Stimulated activated CD8-positive, alpha-beta memory T cell treated with anti-CD3 and anti-CD28 coated beads, Interleukin-12 subunit alpha, Interleukin-12 subunit beta, amount 100 ng/mL, for 1 hour (primary cell): ENCODE results near the gene PDE4B.

Source experiments
- DNase-seq: peaks from one replicate; pipeline ENCODE4 v3.0.0-alpha.2; 2020; ENCODE audit warnings: low read depth

Gene PDE4B

GRCh38 chr1:66182551-66183178 is 390.0 kb downstream of the PDE4B start:
- no peak for DNase-seq

GRCh38 chr1:66183400-66183799 is 390.7 kb downstream of the PDE4B start:
- DNase-seq, result no peak

DNA sequence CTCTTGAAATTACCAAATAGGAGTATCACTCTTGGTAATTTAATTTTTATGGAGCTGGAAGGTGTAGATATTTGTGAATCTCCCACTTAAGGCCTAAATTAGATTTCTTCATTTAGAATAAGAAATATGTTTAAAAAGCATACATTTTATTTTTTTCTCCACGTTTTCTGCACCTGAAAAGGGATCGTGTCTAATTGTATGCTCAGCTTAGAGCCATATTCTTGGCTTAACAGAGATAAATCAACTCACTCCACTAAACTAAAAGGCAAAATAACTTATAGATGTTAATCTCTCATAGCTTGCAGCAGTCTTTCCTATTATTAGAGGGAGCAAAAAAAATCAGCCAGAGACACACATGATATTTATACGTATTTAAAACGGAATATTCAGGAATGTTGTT is 404.4 kb downstream of the PDE4B start:
- DNase-seq, result no peak

DNA sequence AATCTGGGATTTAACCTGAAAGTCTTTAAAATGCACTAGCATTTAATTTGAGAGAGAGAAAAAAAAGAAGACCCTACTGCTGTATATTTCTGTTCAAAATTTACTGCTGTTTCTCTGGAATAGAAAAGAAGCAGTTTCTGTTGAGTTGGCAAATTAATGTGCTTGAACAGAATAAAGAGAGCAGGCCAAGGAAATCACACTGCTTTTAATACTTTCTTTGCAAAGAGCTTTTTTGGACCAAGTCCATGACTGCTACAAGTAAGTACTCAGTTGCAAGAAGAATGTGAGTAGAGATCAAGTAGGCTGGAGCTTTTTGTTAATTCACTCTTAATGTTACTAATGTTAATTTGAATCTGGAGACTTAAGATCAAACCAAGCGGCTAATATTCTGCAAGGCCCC is 405.1 kb downstream of the PDE4B start:
- no peak for DNase-seq

- DNase-seq, result no peak
Measured at GRCh38 chr1:66206563-66207144, 414.0 kb downstream of the PDE4B start.

GRCh38 chr1:66207484-66207883 is 414.8 kb downstream of the PDE4B start:
- no peak for DNase-seq

DNA sequence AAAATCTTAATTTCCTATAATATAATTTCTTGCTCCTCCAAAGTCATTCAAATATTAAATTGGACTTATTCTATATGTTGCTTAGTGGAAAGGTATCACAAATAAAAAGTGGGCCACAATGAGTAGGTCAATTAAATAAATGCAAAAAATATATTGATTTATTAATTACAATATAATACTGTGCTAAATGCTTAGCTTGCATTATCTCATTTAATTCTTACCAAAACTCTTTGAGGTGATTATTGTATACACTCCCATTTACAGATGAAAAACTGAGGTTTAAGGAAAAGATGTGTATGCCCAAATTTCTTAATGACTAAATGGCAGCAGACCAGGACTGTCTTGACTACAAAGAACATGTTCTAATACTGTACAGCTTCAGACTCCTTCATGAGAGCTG is 415.9 kb downstream of the PDE4B start:
- DNase-seq, result no peak

DNA sequence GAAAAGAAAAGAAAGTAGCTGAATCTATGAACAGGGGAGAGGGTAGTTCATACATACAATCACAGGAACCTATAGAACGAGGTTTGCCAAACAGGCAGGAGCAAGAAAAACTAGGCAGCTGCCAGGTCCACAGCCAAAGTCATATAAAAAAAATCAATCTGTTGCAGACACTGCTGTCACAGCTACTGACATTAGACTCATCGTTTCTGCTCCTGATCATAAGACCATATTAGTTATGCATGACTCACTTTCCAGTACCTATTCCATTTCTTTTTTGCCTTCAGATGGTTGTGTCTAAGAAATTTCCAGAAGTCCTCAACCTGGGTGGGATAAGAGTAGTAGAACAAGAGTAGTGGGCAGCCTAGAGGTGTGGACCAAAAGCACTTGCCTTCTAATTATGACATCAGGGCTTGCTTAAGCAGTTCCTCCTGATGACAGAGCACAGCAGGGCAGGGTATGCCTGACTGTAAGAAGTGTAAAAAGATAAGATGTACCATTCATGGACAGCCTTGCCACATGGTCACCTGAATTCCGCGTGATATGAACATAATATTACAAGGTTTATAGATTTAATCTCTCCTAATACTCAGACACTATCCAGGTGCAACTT is 418.0 kb downstream of the PDE4B start:
- DNase-seq, result no peak

- DNase-seq, result no peak
Measured at GRCh38 chr1:66211521-66211920, 418.8 kb downstream of the PDE4B start.

DNA sequence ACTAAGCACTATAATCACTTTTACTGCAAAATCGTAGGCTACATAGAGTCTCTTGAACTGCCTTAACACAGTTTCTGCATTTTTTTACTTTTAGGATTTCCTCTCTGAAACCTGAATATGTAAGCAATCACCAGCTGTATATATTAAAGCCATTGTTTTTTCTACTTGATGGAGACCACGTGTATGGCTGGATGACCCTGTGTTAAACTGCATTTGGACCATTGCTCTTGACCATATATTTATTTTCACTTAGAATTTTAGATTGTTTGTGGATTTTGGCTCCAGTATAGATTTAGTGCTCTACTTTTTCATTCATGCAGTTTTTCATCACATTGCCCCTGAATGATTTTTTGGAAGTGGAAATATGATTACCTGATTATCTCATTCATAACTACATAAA is 420.8 kb downstream of the PDE4B start:
- no peak for DNase-seq

- no peak for DNase-seq
Measured at GRCh38 chr1:66214901-66215300, 422.2 kb downstream of the PDE4B start.

DNA sequence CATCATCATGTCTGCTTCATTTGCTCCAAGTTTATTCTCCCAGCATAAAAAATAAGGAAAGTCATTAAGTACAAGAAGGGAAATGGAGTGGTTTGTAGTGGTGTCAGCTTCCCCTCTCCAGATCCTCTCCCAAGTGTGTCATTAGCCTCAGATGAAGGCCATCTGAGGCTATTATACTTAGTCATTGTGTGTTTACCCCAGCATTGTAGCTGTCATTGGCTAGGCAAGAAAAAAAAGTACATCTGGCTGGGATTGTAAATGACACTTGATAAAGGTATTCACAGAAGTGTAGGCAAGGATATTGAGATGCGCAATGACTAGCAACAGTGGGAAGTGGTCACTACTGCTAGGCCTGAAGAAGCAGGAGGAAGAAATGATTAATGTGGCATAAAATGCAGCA is 424.3 kb downstream of the PDE4B start:
- DNase-seq, result no peak

DNA sequence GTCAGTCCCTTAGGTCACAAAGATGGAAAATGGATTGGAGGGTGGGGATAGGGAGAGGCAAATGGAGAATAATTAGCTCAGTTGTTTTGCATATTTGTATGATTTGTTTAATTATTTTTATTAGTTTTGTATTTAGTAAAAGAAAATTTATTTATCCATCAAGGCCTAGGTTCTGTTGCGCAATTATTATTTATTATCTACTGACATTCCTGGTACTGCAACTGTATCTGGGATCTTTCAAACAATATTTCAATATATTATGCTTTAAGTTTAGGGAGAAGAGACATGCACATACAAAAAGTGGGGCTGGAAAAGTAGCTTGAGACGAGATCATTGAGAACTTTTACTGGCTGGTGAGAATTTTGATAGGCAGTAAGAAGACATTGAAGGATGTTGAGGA is 424.9 kb downstream of the PDE4B start:
- no peak for DNase-seq

GRCh38 chr1:66220477-66220876 is 427.8 kb downstream of the PDE4B start:
- no peak for DNase-seq

GRCh38 chr1:66223681-66224080 is 431.0 kb downstream of the PDE4B start:
- no peak for DNase-seq

- no peak for DNase-seq
Measured at GRCh38 chr1:66226985-66227384, 434.3 kb downstream of the PDE4B start.

- no peak for DNase-seq
Measured at GRCh38 chr1:66227966-66228365, 435.3 kb downstream of the PDE4B start.

- DNase-seq, result no peak
Measured at GRCh38 chr1:66231217-66231616, 438.5 kb downstream of the PDE4B start.

- DNase-seq, result no peak
Measured at GRCh38 chr1:66231681-66232463, 439.2 kb downstream of the PDE4B start.

DNA sequence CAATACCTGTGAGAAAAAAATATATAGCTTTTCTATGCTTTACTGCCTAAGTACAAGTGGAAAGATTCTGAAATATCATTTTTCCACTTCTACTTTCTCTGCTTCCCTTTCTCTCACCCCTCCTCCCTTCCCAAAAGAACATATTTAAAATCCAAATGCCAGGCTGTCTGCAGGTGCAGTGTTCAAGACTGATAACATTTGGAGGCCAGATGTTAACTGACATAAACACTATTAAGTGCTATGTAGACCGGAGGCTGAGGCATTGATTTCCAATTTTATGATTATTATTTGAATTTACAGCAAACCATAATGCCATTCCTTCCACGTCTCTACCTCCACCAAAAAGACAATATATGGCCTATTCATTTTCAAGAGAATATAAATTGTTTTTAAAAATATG is 444.3 kb downstream of the PDE4B start:
- no peak for DNase-seq

- no peak for DNase-seq
Measured at GRCh38 chr1:66237722-66238479, 445.2 kb downstream of the PDE4B start.

GRCh38 chr1:66239834-66240233 is 447.1 kb downstream of the PDE4B start:
- DNase-seq, result no peak
